Measurements from ENCODE around the gene ZNF701.
A peak's percentile ranks its signal among the peaks of the same experiment; 100 is the strongest.

DNA sequence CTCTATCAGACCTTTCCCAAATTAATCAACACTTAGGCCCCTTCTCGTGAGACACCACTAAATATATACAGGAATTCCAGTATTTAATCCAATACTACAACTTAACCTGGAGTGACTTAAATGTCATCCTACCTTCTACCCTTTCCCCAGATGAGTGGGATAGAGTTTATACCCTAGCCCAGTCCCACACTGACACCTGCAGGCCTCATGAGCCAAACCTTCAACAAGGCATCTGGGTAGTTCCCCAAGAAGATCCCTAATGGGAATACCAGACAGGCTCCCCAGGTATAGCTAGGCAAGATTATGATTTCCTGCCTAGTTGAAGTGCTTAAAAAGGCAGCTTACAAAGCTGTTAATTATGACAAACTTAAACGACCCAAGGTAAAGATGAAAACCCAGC lies 52.2 kb downstream of the ZNF701 start:
- no peak for TF ChIP-seq EZH2 (IDR thresholded peaks at IDR 0.05; ENCODE audit: low read depth, unreplicated experiment)
- no peak for TF ChIP-seq POLR2AphosphoS5 (IDR thresholded peaks at IDR 0.05; ENCODE audit: low read depth)
- TF ChIP-seq, protein P1, sequence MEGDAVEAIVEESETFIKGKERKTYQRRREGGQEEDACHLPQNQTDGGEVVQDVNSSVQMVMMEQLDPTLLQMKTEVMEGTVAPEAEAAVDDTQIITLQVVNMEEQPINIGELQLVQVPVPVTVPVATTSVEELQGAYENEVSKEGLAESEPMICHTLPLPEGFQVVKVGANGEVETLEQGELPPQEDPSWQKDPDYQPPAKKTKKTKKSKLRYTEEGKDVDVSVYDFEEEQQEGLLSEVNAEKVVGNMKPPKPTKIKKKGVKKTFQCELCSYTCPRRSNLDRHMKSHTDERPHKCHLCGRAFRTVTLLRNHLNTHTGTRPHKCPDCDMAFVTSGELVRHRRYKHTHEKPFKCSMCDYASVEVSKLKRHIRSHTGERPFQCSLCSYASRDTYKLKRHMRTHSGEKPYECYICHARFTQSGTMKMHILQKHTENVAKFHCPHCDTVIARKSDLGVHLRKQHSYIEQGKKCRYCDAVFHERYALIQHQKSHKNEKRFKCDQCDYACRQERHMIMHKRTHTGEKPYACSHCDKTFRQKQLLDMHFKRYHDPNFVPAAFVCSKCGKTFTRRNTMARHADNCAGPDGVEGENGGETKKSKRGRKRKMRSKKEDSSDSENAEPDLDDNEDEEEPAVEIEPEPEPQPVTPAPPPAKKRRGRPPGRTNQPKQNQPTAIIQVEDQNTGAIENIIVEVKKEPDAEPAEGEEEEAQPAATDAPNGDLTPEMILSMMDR (conservative IDR thresholded peaks at IDR 0.05; ENCODE audit: low read depth in 2 of 2), result peak; percentile 57 to 76

Data from GM23338 (cell line).